Stomach (tissue), 9 donors: ENCODE data around the gene CKMT2. TPM values are rescaled to one million over a fixed set of nuclear protein-coding genes. Genes with fewer than 3 reads are reported as not detected.

Experiments
- DNase-seq, 2 donors: peaks; one replicate each; pipeline versions ENCODE4 v3.0.0 to v3.0.0-alpha.2; 2013 to 2019
- H3K27ac ChIP-seq, 5 donors: fragments of 200-600 bp in 4 of 5; sonication (generic) in 4 of 5; one replicate each; pipeline ENCODE4 v1.5.1; 2013 to 2019; ENCODE audit warnings: mild to moderate bottlenecking in 1 of 5, moderate library complexity in 1 of 5
- H3K27me3 ChIP-seq, 3 donors: fragments of 200-600 bp; sonication (generic); one replicate each; pipeline ENCODE4 v1.5.1; 2017 to 2019; ENCODE audit warnings: mixed run types in 1 of 3
- H3K36me3 ChIP-seq, 4 donors: fragments of 200-600 bp; sonication (generic); 1 replicate in 3 of 4; 2 replicates in 1 of 4; pipeline ENCODE4 v1.5.1; 2016 to 2019
- H3K4me1 ChIP-seq, 4 donors: fragments of 200-600 bp; sonication (generic); one replicate each; pipeline ENCODE4 v1.5.1; 2016 to 2019
- H3K4me3 ChIP-seq, 4 donors: fragments of 200-600 bp; sonication (generic) in 3 of 4; one replicate each; pipeline ENCODE4 v1.5.1; 2016 to 2019; ENCODE audit warnings: mild to moderate bottlenecking in 1 of 4
- H3K9me3 ChIP-seq, 4 donors: fragments of 200-600 bp; sonication (generic); one replicate each; pipeline ENCODE4 v1.5.1; 2016 to 2019
- CTCF ChIP-seq, 7 experiments: fragments of 450-650 bp in 4 of 7; fragments of 200-600 bp in 3 of 7; sonication (generic) in 3 of 7; IDR thresholded peaks; one replicate each; pipeline ENCODE4 v1.5.1; 2016 to 2019; ENCODE audit warnings: antibody characterized with exemption in 7 of 7, control low read depth in 2 of 7, mild to moderate bottlenecking in 1 of 7
- EP300 ChIP-seq: sonication (generic); formaldehyde crosslinking; IDR thresholded peaks from one replicate; pipeline ENCODE4 v1.6.1; 2017; ENCODE audit warnings: antibody characterized with exemption
- POLR2A ChIP-seq, 4 donors: fragments of 450-650 bp; IDR thresholded peaks; one replicate each; pipeline ENCODE4 v1.6.1; 2016; ENCODE audit warnings: antibody characterized with exemption in 4 of 4, control low read depth in 2 of 4, mild to moderate bottlenecking in 1 of 4, moderate library complexity in 1 of 4
- POLR2AphosphoS5 ChIP-seq, 3 donors: sonication (generic); formaldehyde crosslinking; IDR thresholded peaks; one replicate each; pipeline ENCODE4 v1.6.1; 2016; ENCODE audit warnings: antibody characterized with exemption in 3 of 3
- WGBS, 5 donors: extraction: QIAGEN DNeasy Blood & Tissue Kit in 3 of 5; methylation state at CpG; one replicate each; pipeline versions ENCODE4 v1.1.5 to v1.1.7; 2013 to 2018; 5-methylcytosine and 5-hydroxymethylcytosine counted together
- intact Hi-C: fragments of 100-400 bp; cut with DNase I; formaldehyde crosslinking; loops from one replicate; pipeline ENCODE4 v1.15.1; 2023; ENCODE audit warnings: low total_unique reads
- polyA plus RNA-seq, 3 donors: library from polyadenylated mRNA; stranded (reverse); fragments of 200-250 nt; gene quantifications; one replicate each; pipeline ENCODE4 v1.2.3, GENCODE V29; 2013
- total RNA-seq, 5 donors: library from RNA; depleted of rRNA; stranded (reverse); fragments of >200 nt; gene quantifications; one replicate each; pipeline versions ENCODE4 v1.1.0 to v1.2.3, GENCODE V29; 2014 to 2016
- donor health status: healthy with polysubstance abuse.
- donor health status: Bipolar disorder and iron deficiency.
- donor health status: healthy.

The CKMT2 gene
- total and polyA plus RNA-seq, 8 donors: 4.6 to 86.2 (median 15.1) TPM; not detected in 1

- Histone ChIP-seq H3K36me3 (no peaks in the 10 kb centered on the region), H3K27me3 (no peaks in the 10 kb centered on the region), H3K4me1 (no peaks in the 10 kb centered on the region), H3K4me3 (no peak overlapping the region), H3K27ac (no peak overlapping the region), H3K9me3 (no peaks in the 10 kb centered on the region)
- DNase-seq: no peak
- TF ChIP-seq CTCF (IDR thresholded peaks at IDR 0.05) (no peak), POLR2AphosphoS5 (IDR thresholded peaks at IDR 0.05) (no peak), EP300 (no peak)
- intact Hi-C loops: no loop called here
- 85 to 95% (median 89%) methylated on average over 2 of the region's 2 CpGs for WGBS, 5 donors
Measured at GRCh38 chr5:81226286-81226685, 6.8 kb upstream of the CKMT2 start.

- no peak overlapping the region for H3K4me3 ChIP-seq
- WGBS, 5 donors: 77 to 89% (median 87%) methylated on average over 1 of the region's 1 CpG
- H3K27ac ChIP-seq: no peak overlapping the region
- H3K36me3 ChIP-seq: no peaks in the 10 kb centered on the region
- no peaks in the 10 kb centered on the region for H3K27me3 ChIP-seq
- DNase-seq: no peak
- H3K4me1 ChIP-seq: peaks cover 0 to 2% (median under 1%) of the 10 kb centered on the region in 4 donors
- TF ChIP-seq POLR2AphosphoS5 (IDR thresholded peaks at IDR 0.05) (no peak), EP300 (no peak), CTCF (IDR thresholded peaks at IDR 0.05) (no peak), POLR2A (IDR thresholded peaks at IDR 0.05) (no peak)
- intact Hi-C loops: no loop called here
- H3K9me3 ChIP-seq: no peaks in the 10 kb centered on the region
Measured at GRCh38 chr5:81226949-81227348, 6.2 kb upstream of the CKMT2 start.

- Histone ChIP-seq H3K27ac (no peak overlapping the region), H3K9me3 (no peaks in the 10 kb centered on the region), H3K4me3 (no peak overlapping the region), H3K36me3 (no peaks in the 10 kb centered on the region), H3K27me3 (no peaks in the 10 kb centered on the region), H3K4me1 (peaks cover 0 to 14% (median 10%) of the 10 kb centered on the region in 4 donors)
- intact Hi-C loops: no loop called here
- no peak for TF ChIP-seq CTCF (IDR thresholded peaks at IDR 0.05)
- no peak for DNase-seq
- WGBS, 5 donors: 64 to 75% (median 67%) methylated on average over 4 of the region's 4 CpGs
Measured at GRCh38 chr5:81228084-81228483, 5.0 kb upstream of the CKMT2 start.

GRCh38 chr5:81230416-81230815 is 2.7 kb upstream of the CKMT2 start:
- Histone ChIP-seq H3K27ac (no peak overlapping the region), H3K9me3 (no peaks in the 10 kb centered on the region), H3K4me1 (peaks cover 3 to 33% (median 27%) of the 10 kb centered on the region in 4 donors), H3K36me3 (no peaks in the 10 kb centered on the region), H3K4me3 (no peak overlapping the region), H3K27me3 (no peaks in the 10 kb centered on the region)
- 72 to 89% (median 86%) methylated on average over 8 of the region's 8 CpGs for WGBS, 5 donors
- intact Hi-C loops: no loop called here
- TF ChIP-seq POLR2A (IDR thresholded peaks at IDR 0.05): no peak
- TF ChIP-seq EP300: no peak
- no peak for TF ChIP-seq CTCF (IDR thresholded peaks at IDR 0.05)
- TF ChIP-seq POLR2AphosphoS5 (IDR thresholded peaks at IDR 0.05): no peak
- DNase-seq: no peak
